Gastroesophageal sphincter (tissue), 4 donors: Measurements from ENCODE around the gene SDK2. TPM values are rescaled to one million over a fixed set of nuclear protein-coding genes. Genes with fewer than 3 reads are reported as not detected.

ENCODE experiments used
- ATAC-seq: fragments of 150-250 bp; one replicate; pipeline ENCODE4 v1.9.1; 2016; ENCODE audit warnings: mild to moderate bottlenecking, moderate library complexity
- H3K27ac ChIP-seq, 4 donors: fragments of 200-600 bp; sonication (generic) in 3 of 4; 1 replicate in 3 of 4; 2 replicates in 1 of 4; pipeline ENCODE4 v1.5.1; 2016 to 2019
- H3K27me3 ChIP-seq: fragments of 200-600 bp; sonication (generic); one replicate; pipeline ENCODE4 v1.5.1; 2019
- H3K36me3 ChIP-seq, 2 donors: fragments of 200-600 bp; sonication (generic); one replicate each; pipeline ENCODE4 v1.5.1; 2019; ENCODE audit warnings: control low read depth in 1 of 2
- H3K4me1 ChIP-seq, 3 donors: fragments of 200-600 bp; sonication (generic); 1 replicate in 2 of 3; 2 replicates in 1 of 3; pipeline ENCODE4 v1.5.1; 2016 to 2019; ENCODE audit warnings: control low read depth in 2 of 3
- H3K4me3 ChIP-seq, 2 donors: fragments of 200-600 bp; sonication (generic); one replicate each; pipeline ENCODE4 v1.5.1; 2019; ENCODE audit warnings: mild to moderate bottlenecking in 1 of 2, moderate library complexity in 1 of 2
- H3K9me3 ChIP-seq, 3 donors: fragments of 200-600 bp; sonication (generic); one replicate each; pipeline ENCODE4 v1.5.1; 2017 to 2019; ENCODE audit warnings: control low read depth in 2 of 3
- EP300 ChIP-seq: sonication (generic); formaldehyde crosslinking; IDR thresholded peaks from one replicate; pipeline ENCODE4 v1.6.1; 2017; ENCODE audit warnings: antibody characterized with exemption, mild to moderate bottlenecking
- POLR2A ChIP-seq, 2 donors: fragments of 450-650 bp; IDR thresholded peaks; one replicate each; pipeline ENCODE4 v1.6.1; 2017; ENCODE audit warnings: antibody characterized with exemption in 2 of 2, mild to moderate bottlenecking in 2 of 2, moderate library complexity in 1 of 2
- POLR2AphosphoS5 ChIP-seq: sonication (generic); formaldehyde crosslinking; IDR thresholded peaks from one replicate; pipeline ENCODE4 v1.6.1; 2017; ENCODE audit warnings: antibody characterized with exemption
- WGBS, 2 donors: methylation state at CpG; one replicate each; pipeline ENCODE4 v1.1.5; 2018; ENCODE audit warnings: low coverage in 1 of 2; 5-methylcytosine and 5-hydroxymethylcytosine counted together
- total RNA-seq, 4 donors: library from RNA; depleted of rRNA; stranded (reverse); fragments of >200 nt; gene quantifications; one replicate each; pipeline ENCODE4 v1.1.0, GENCODE V29; 2016
- TF ChIP-seq, protein P1 (sequence below), 4 experiments: fragments of 200-600 bp in 2 of 4; fragments of 450-650 bp in 2 of 4; sonication (generic) in 1 of 4; IDR thresholded peaks; one replicate each; pipeline ENCODE4 v1.5.1; 2017 to 2019; ENCODE audit warnings: antibody characterized with exemption in 4 of 4, mild to moderate bottlenecking in 2 of 4, moderate library complexity in 2 of 4

Gene SDK2
- total RNA-seq, 4 donors from 2014 or later: 0.31 to 2.0 (median 0.78) TPM

DNA sequence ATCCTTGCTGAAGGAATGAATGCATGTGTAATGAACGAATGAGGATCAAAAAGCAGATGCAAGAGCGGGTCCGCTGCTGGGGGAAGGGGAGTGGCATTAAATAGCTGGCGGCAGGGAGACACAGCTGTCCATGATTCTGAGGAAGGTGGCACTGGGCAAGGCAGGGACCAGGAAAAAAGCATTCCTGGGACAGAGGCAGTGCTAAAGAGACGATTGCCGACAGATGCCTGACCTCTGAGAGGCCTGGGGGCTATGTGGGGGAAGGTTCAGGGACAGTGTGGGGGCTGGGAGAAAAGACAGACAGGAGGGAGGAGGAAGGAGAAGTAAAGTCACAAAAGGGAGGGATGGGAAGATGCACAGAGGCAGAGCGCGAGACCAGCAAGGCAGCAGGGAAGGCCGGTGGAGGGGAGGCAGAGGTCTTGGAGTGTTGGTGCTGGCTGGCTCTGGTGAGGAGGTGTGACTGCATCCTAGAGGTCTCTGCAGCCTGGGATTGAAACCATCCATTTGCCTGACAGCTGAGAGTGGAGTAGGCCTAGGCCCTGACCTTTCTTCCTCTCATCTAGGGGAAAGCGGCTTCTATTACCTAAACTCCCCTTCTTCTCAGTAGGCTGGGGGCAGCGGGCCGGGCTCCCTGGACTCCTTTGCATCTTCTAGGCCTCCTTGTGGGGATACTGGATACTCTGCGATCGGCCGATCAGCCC lies 109.9 kb downstream of the SDK2 start:
- Histone ChIP-seq H3K27ac (no peak overlapping the region), H3K4me1 (peaks cover 0 to 5% (median 0%) of the 10 kb centered on the region in 3 donors), H3K27me3 (peaks cover 9% of the 10 kb centered on the region), H3K36me3 (no peaks in the 10 kb centered on the region), H3K9me3 (no peaks in the 10 kb centered on the region), H3K4me3 (no peak overlapping the region)
- no peak for ATAC-seq
- WGBS, 2 donors: 60% methylated on average over 4 to 7 of the region's 15 CpGs
- TF ChIP-seq POLR2A (IDR thresholded peaks at IDR 0.05): no peak
- TF ChIP-seq POLR2AphosphoS5: no peak
- TF ChIP-seq, protein P1, sequence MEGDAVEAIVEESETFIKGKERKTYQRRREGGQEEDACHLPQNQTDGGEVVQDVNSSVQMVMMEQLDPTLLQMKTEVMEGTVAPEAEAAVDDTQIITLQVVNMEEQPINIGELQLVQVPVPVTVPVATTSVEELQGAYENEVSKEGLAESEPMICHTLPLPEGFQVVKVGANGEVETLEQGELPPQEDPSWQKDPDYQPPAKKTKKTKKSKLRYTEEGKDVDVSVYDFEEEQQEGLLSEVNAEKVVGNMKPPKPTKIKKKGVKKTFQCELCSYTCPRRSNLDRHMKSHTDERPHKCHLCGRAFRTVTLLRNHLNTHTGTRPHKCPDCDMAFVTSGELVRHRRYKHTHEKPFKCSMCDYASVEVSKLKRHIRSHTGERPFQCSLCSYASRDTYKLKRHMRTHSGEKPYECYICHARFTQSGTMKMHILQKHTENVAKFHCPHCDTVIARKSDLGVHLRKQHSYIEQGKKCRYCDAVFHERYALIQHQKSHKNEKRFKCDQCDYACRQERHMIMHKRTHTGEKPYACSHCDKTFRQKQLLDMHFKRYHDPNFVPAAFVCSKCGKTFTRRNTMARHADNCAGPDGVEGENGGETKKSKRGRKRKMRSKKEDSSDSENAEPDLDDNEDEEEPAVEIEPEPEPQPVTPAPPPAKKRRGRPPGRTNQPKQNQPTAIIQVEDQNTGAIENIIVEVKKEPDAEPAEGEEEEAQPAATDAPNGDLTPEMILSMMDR (IDR thresholded peaks at IDR 0.05): no peak
- no peak for TF ChIP-seq EP300

DNA sequence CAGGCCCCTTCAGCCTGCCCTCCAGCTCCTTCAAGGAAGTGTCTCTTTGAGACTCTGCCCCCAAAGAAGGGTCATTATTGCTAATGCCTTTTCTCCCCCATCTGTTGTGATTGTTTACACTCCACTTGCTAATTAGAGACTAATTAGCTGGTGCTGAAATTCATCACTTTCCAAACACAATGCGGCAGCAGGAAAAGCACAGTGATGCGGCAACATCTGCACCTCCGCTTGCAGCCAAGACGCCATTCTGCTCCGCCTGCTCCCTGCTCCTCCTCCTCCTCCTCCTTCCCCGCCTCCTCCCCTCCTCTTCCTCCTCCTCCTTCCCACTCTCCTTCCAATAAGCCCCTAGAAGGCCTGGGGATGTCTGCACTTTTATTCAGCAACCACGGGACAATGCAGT lies 110.5 kb downstream of the SDK2 start:
- no peaks in the 10 kb centered on the region for H3K9me3 ChIP-seq

DNA sequence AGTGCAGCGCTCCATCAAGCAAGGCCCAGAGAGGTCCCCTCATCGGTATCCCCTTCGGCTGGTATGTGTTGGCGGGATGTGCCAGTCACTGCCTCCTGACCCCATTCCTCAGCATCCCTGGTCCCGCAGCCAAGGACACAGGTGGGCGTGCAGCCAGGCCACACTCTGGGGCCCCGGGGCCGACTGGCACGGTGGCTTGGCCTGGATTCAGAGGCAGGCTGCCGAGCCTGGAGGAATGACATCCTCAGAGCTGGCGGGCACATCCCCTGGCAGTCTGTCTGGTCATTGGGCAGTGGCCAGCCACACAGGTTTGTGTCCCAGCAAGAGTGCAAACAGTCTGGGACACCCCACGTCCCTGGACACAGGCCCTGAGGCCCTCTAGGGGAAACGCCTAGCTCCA lies 111.1 kb downstream of the SDK2 start:
- TF ChIP-seq POLR2AphosphoS5 (no peak), POLR2A (IDR thresholded peaks at IDR 0.05) (no peak), EP300 (no peak)
- TF ChIP-seq, protein P1 (IDR thresholded peaks at IDR 0.05): no peak
- 81% methylated on average over 3 of the region's 13 CpGs; no CpG with 5 or more reads in 1 of the 2 donors for WGBS, 2 donors
- no peak for ATAC-seq
- Histone ChIP-seq H3K27me3 (peaks cover 9% of the 10 kb centered on the region), H3K36me3 (no peaks in the 10 kb centered on the region), H3K27ac (no peak overlapping the region), H3K9me3 (no peaks in the 10 kb centered on the region), H3K4me1 (peaks cover 0 to 5% (median 0%) of the 10 kb centered on the region in 3 donors), H3K4me3 (no peak overlapping the region)

More for the DNA sequence above, 110.5 kb downstream of the SDK2 start:
- ATAC-seq: no peak
- TF ChIP-seq EP300 (no peak), POLR2AphosphoS5 (no peak), POLR2A (IDR thresholded peaks at IDR 0.05) (no peak)
- TF ChIP-seq, protein P1 (IDR thresholded peaks at IDR 0.05): no peak
- Histone ChIP-seq H3K4me3 (no peak overlapping the region), H3K4me1 (peaks cover 0 to 5% (median 0%) of the 10 kb centered on the region in 3 donors), H3K36me3 (no peaks in the 10 kb centered on the region), H3K27me3 (peaks cover 9% of the 10 kb centered on the region), H3K27ac (no peak overlapping the region)
- 44 to 47% methylated on average over 6 to 7 of the region's 7 CpGs for WGBS, 2 donors

DNA sequence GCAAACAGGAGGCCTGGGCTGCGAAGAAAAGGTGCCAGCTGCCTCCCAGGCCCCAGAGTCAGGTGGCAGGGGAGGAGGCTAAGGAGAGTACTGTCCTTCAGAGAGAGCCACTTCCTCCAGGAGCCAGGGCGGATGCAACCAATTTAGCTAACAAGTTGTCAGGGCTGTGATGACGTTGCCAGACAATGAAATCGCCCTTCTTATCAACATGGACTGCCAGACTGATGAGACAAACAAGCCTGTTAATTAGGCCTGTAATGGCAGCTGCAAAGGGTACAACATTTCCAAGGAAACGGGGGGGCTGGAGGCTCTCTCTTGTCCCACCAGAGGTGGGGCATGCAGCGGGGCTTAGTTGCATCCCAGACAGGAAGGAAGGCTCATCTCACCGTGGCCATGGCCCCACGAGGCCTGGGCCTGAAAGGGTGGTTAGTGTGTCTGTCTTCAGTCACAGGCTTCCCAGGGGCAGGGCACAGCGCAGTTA lies 111.8 kb downstream of the SDK2 start:
- 86 to 100% methylated on average over 1 of the region's 9 CpGs for WGBS, 2 donors
- no peaks in the 10 kb centered on the region for H3K9me3 ChIP-seq
- no peak for ATAC-seq
- no peak overlapping the region for H3K27ac ChIP-seq
- TF ChIP-seq POLR2AphosphoS5: no peak
- no peak for TF ChIP-seq EP300
- TF ChIP-seq, protein P1 (IDR thresholded peaks at IDR 0.05): no peak
- no peak for TF ChIP-seq POLR2A (IDR thresholded peaks at IDR 0.05)
- no peaks in the 10 kb centered on the region for H3K36me3 ChIP-seq
- H3K4me1 ChIP-seq: peaks cover 0 to 5% (median 0%) of the 10 kb centered on the region in 3 donors
- H3K4me3 ChIP-seq: no peak overlapping the region
- H3K27me3 ChIP-seq: peaks cover 9% of the 10 kb centered on the region

DNA sequence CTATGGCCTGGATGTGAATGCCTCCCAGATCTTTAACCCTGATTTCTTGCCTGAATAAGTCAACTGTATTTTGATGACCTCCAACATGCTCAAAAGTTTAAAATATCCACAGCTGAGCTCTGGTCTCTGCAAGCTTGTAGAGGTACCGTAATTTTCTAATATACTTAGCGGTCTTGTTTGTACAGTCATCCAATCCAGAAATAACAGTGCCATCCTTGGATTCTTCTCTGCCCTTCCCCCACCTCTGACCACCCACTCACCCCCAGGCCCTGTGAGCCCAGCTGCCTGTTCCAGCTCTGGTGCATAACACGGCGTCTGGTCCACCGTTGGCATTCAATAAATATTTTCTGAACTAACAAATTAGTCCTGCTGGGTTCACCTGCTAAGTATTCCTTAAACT lies 113.1 kb downstream of the SDK2 start:
- TF ChIP-seq POLR2A (IDR thresholded peaks at IDR 0.05) (no peak), EP300 (no peak), POLR2AphosphoS5 (no peak)
- TF ChIP-seq, protein P1 (IDR thresholded peaks at IDR 0.05): no peak
- Histone ChIP-seq H3K27ac (no peak overlapping the region), H3K9me3 (no peaks in the 10 kb centered on the region), H3K4me1 (peaks cover 0 to 5% (median 0%) of the 10 kb centered on the region in 3 donors), H3K4me3 (no peak overlapping the region), H3K27me3 (peaks cover 4% of the 10 kb centered on the region), H3K36me3 (no peaks in the 10 kb centered on the region)
- ATAC-seq: no peak
- WGBS, 2 donors: 80 to 85% methylated on average over 5 of the region's 5 CpGs
